ENCODE measurements around the gene TBC1D14.

TBC1D14 gene

DNA sequence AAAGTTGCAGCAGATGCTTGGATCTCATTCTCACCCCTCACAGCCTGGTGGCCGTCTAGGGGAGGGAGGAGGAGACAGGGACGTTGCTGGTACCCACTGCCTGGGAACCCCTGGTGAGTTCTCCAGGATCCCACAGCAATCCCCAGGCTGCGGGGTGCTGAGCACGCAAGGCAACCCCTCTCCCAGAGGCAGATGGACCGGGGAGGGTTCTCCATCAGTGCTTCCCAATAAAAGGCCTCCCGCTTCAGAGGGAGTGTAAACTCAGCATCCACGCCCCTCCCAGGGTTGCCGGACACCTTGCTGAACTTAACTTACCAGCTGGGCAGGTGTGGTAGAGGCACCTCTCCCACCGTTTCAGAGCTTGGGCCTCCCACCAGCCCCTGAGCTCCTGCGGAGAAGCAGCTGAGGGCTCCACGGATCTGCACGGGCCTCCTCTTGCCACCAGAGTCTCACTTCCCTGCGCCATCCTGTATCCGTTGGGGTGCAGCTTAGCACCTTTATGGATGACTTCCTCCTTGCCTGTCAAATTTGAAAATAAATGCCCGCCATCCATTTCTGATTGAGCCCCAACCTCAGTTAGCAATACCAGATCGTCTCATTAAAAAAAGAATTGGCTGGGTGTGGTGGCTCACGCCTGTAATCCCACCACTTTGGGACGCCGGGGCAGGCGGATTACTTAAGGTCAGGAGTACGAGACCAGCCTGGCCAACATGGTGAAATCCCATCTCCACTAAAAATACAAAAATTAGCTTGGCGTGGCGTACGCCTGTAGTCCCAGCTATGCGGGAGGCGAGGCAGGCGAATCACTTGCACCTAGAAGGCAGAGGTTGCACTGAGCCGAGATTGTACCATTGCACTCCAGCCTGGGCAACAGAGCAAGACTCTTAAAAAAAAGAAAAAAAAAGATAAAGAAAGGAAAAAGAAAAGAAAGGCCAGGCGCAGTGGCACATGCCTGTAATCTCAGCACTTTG lies 14.8 kb upstream of the TBC1D14 start:
- no peak for DNase-seq (ENCODE audit: low read depth)
- H3K4me3 ChIP-seq (replicated peaks; ENCODE audit: low read depth, low read length) = no peak overlapping the region
- TF ChIP-seq, protein P1, sequence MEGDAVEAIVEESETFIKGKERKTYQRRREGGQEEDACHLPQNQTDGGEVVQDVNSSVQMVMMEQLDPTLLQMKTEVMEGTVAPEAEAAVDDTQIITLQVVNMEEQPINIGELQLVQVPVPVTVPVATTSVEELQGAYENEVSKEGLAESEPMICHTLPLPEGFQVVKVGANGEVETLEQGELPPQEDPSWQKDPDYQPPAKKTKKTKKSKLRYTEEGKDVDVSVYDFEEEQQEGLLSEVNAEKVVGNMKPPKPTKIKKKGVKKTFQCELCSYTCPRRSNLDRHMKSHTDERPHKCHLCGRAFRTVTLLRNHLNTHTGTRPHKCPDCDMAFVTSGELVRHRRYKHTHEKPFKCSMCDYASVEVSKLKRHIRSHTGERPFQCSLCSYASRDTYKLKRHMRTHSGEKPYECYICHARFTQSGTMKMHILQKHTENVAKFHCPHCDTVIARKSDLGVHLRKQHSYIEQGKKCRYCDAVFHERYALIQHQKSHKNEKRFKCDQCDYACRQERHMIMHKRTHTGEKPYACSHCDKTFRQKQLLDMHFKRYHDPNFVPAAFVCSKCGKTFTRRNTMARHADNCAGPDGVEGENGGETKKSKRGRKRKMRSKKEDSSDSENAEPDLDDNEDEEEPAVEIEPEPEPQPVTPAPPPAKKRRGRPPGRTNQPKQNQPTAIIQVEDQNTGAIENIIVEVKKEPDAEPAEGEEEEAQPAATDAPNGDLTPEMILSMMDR (IDR thresholded peaks at IDR 0.05; ENCODE audit: low read length, missing control alignments) = no peak

DNA sequence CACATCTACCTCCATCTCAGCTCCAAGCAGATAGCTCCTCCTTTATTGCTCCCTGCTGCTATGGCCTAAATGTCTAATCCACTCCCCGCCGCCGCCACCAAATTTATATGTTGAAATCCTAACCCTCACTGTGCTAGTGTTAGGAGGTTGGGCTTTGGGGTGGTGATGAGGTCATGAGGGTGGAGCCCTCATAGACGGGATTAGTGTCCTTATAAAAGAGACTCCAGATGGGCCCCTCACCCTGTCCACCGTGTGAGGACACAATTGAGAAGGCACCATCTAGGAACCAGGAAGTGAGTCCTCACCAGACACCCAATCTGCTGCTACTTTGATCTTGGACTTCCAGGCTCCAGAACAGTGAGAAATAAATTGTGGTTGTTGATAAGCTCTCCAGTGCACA lies 13.6 kb upstream of the TBC1D14 start:
- TF ChIP-seq, protein P1 (IDR thresholded peaks at IDR 0.05; ENCODE audit: low read length, missing control alignments) = no peak
- DNase-seq (ENCODE audit: low read depth) = no peak
- H3K4me3 ChIP-seq (replicated peaks; ENCODE audit: low read depth, low read length) = no peak overlapping the region

DNA sequence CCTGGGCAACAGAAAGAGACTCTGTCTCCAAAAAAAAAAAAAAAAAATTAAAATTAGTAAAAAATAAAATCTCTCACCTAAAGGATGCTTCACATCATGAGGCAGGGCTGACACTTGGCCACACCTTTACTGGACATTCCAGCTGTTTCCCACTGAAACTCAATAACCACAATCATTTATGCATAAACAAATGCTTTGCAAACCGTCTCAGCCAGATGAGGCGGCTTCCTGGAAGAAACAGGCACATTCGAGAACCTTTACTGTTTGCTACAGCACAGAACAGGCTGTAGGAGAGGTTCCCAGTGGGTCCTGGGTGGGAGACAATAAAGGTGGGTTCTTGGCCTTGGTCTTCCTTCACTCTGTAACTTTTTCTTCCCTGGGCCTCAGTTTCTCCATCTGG lies 10.9 kb upstream of the TBC1D14 start:
- DNase-seq (ENCODE audit: low read depth) = no peak
- no peak overlapping the region for H3K4me3 ChIP-seq (replicated peaks; ENCODE audit: low read depth, low read length)
- TF ChIP-seq, protein P1 (IDR thresholded peaks at IDR 0.05; ENCODE audit: low read length, missing control alignments) = no peak

DNA sequence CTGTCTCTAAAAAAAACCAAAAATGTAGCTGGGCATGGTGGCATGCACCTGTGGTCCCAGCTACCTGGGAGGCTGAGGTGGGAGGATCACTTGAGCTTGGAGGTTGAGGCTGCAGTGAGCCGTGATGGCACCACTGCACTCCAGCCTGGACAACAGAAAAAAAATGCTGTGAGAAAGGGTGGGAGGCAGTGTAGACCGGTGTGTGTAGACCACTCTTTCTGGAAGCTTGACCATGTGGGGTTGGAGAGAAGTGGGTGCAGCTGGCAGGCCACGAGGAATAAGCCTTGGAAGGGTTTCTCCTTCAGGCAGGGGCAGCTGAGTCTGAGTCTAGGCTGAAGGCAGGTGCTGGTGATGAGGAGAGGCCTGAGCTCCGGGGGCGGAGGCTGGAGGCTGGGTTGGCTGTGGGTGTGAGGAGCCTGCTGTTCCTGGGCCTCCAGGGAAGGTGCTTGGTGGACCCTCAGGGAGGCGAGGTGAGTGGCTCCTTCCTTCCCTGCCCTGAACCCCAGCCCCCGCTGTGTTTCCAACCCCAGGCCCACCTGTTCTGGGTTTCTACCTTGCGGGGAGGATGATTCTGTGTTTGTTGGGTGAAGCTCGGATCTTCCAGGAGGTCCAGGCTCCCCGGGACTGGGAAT lies 9.3 kb upstream of the TBC1D14 start:
- no peak overlapping the region for H3K4me3 ChIP-seq (replicated peaks; ENCODE audit: low read depth, low read length)
- no peak for DNase-seq (ENCODE audit: low read depth)
- TF ChIP-seq, protein P1 (IDR thresholded peaks at IDR 0.05; ENCODE audit: low read length, missing control alignments) = no peak

DNA sequence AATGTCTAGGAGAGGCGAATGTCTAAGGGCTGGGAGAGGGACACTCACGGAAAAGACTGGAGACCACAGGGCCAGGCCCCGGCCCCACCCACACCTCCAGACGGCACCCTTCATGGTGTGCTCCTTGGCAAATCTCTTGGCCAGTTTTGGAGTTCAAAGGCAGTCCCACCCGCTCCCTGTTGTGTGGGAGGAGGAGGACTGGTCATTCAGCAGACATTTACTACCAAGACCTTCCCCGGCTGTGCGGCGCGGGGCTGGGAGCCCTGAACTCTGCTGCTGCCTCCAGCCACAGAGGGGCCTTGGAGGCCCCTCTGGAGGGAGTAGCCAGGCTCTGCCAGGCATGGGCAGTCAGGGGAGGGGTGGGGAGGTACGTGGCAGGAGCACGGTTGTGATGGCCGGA lies 8.7 kb upstream of the TBC1D14 start:
- TF ChIP-seq, protein P1 (IDR thresholded peaks at IDR 0.05; ENCODE audit: low read length, missing control alignments) = no peak
- no peak overlapping the region for H3K4me3 ChIP-seq (replicated peaks; ENCODE audit: low read depth, low read length)
- DNase-seq (ENCODE audit: low read depth) = no peak

DNA sequence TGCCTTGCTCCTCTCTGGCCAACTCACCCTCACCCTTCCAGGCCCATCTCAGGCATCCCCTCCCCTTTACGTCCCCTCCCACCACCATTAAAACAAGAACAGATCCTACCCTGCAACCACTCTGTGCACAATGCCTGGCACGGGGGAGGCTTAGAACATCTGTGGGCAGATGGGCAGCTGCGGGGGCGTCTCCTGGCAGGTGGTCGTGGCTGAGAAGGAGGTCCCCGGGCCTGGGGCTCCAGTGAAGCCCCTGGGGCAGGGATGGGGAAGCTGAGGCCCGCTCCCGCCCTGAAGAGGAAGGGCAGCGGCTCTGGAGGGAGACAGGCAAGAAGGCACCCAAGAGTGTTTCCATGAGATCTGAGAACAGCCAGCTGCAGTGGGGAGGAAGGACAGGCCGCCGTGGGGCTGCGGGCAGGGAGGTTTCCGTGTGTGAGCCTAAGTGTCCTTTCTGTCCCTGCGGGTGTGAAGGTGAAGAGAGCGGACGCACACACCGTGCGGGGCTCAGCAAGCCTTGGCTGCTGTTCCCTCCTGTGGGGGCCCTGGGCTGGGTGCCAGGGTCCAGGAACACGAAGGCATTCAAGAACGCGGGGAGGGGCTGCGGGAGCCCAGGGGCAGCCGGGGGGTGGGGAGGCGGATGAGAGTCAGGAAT lies 7.8 kb upstream of the TBC1D14 start:
- DNase-seq (ENCODE audit: low read depth) = no peak
- TF ChIP-seq, protein P1 (IDR thresholded peaks at IDR 0.05; ENCODE audit: low read length, missing control alignments) = no peak
- no peak overlapping the region for H3K4me3 ChIP-seq (replicated peaks; ENCODE audit: low read depth, low read length)

All from fibroblast of pulmonary artery (primary cell).